A549 (cell line): ENCODE results near the gene BMX. TPM values are rescaled to one million over a fixed set of nuclear protein-coding genes. Genes with fewer than 3 reads are reported as not detected.

Experiments used
- ATAC-seq, 2 experiments: fragments of 200-7000 bp in 1 of 2; fragments of >200 bp in 1 of 2; cut with Nextera tagmentation in 1 of 2; cut with Tn5 transposase in 1 of 2; 3 replicates each; pipeline versions ENCODE4 v1.8.0 to v1.9.1; 2018 to 2020; ENCODE audit warnings: mild to moderate bottlenecking in 1 of 2, moderate library complexity in 1 of 2
- CTCF ChIA-PET: fragments of 300-600 bp; sonication (Branson Sonifier 250); formaldehyde crosslinking; extraction: SDS; loops from one replicate; lab custom pipeline; 2021; ENCODE audit warnings: antibody characterized with exemption, inconsistent platforms; lab: Yijun Ruan, JAX
- POLR2A ChIA-PET: fragments of 350-600 bp; formaldehyde crosslinking; extraction: SDS; loops from one replicate; lab custom pipeline; 2021; ENCODE audit warnings: antibody characterized with exemption, inconsistent platforms; lab: Yijun Ruan, JAX
- DNase-seq, 2 experiments: peaks; one replicate each; pipeline versions ENCODE4 v3.0.0 to v3.0.0-alpha.2; 2011 to 2016; ENCODE audit warnings: low read depth in 1 of 2, low spot score in 1 of 2
- FAIRE-seq: peaks from 2 replicates; lab custom pipeline; 2011; peaks lifted over from hg19 to GRCh38; lab: Jason Lieb, UNC
- H3K27ac ChIP-seq, 2 experiments: fragments of >200 bp; sonication (Bioruptor Twin); formaldehyde crosslinking; 3 replicates each; pipeline ENCODE4 v1.5.1; 2016 to 2017
- H3K4me1 ChIP-seq: fragments of >200 bp; sonication (Bioruptor Twin); formaldehyde crosslinking; 3 replicates; pipeline ENCODE4 v1.6.1; 2016
- H3K4me2 ChIP-seq: fragments of >200 bp; sonication (Bioruptor Twin); formaldehyde crosslinking; 3 replicates; pipeline ENCODE4 v1.6.1; 2016
- H3K4me3 ChIP-seq: fragments of >200 bp; sonication (Bioruptor Twin); formaldehyde crosslinking; 3 replicates; pipeline ENCODE4 v1.5.1; 2016
- H3K9me3 ChIP-seq: fragments of >200 bp; sonication (Bioruptor Twin); formaldehyde crosslinking; 3 replicates; pipeline ENCODE4 v1.6.1; 2016
- BCL3 ChIP-seq: fragments of >200 bp; sonication (Bioruptor Twin); formaldehyde crosslinking; IDR thresholded peaks from 3 replicates; pipeline ENCODE4 v1.6.1; 2016
- BHLHE40 ChIP-seq: IDR thresholded peaks from 2 replicates; pipeline ENCODE4 v1.6.1; 2012; ENCODE audit warnings: low read depth, low read length, inconsistent platforms
- E2F6 ChIP-seq: IDR thresholded peaks from 2 replicates; pipeline ENCODE4 v1.6.1; 2012; ENCODE audit warnings: low read depth, borderline replicate concordance
- EHMT2 ChIP-seq: fragments of 200-600 bp; sonication (generic); IDR thresholded peaks from 2 replicates; pipeline ENCODE4 v1.6.1; 2016; ENCODE audit warnings: antibody characterized with exemption, low read depth, mild to moderate bottlenecking, moderate library complexity
- FOSB ChIP-seq: fragments of 250-450 bp; sonication (Bioruptor Pico); IDR thresholded peaks from 2 replicates; pipeline ENCODE4 v1.5.0; 2020; ENCODE audit warnings: mild to moderate bottlenecking, moderate library complexity
- FOXS1 ChIP-seq: fragments of 250-450 bp; sonication (Bioruptor Pico); IDR thresholded peaks from 2 replicates; pipeline ENCODE4 v1.5.0; 2020; ENCODE audit warnings: mild to moderate bottlenecking, moderate library complexity
- GATA3 ChIP-seq: IDR thresholded peaks from 2 replicates; pipeline ENCODE4 v1.6.1; 2012; ENCODE audit warnings: borderline replicate concordance
- HDAC2 ChIP-seq: fragments of 200-600 bp; sonication (generic); IDR thresholded peaks from 2 replicates; pipeline ENCODE4 v1.6.1; 2016
- HOXA7 ChIP-seq: fragments of 250-450 bp; sonication (Bioruptor Pico); IDR thresholded peaks from 2 replicates; pipeline ENCODE4 v1.5.0; 2020; ENCODE audit warnings: mild to moderate bottlenecking, moderate library complexity
- HOXB5 ChIP-seq: fragments of 250-450 bp; sonication (Bioruptor Pico); IDR thresholded peaks from 2 replicates; pipeline ENCODE4 v1.5.0; 2020; ENCODE audit warnings: mild to moderate bottlenecking, moderate library complexity
- KDM5A ChIP-seq: fragments of 200-600 bp; sonication (generic); IDR thresholded peaks from 2 replicates; pipeline ENCODE4 v1.6.1; 2016; ENCODE audit warnings: antibody characterized with exemption, mild to moderate bottlenecking
- MAFK ChIP-seq: fragments of 450-650 bp; IDR thresholded peaks from 2 replicates; pipeline ENCODE4 v1.6.1; 2014; ENCODE audit not compliant: partially characterized antibody
- MYC ChIP-seq: IDR thresholded peaks from 2 replicates; pipeline ENCODE4 v1.6.1; 2012; ENCODE audit warnings: mild to moderate bottlenecking, inconsistent platforms, low read length, improper control_type of control experiment, borderline replicate concordance
- NFE2L2 ChIP-seq: fragments of 150-350 bp; conservative IDR thresholded peaks from 2 replicates; pipeline ENCODE4 v1.6.1; 2014; ENCODE audit warnings: low read length
- PHF8 ChIP-seq: fragments of 200-600 bp; sonication (generic); IDR thresholded peaks from 2 replicates; pipeline ENCODE4 v1.6.1; 2016; ENCODE audit warnings: low read depth, mild to moderate bottlenecking, antibody characterized with exemption, moderate library complexity, borderline replicate concordance
- RARB ChIP-seq: fragments of 250-450 bp; sonication (Bioruptor Pico); IDR thresholded peaks from 2 replicates; pipeline ENCODE4 v1.8.0; 2021; ENCODE audit warnings: mild to moderate bottlenecking, moderate library complexity
- REST ChIP-seq: fragments of 200-600 bp; sonication (generic); IDR thresholded peaks from 2 replicates; pipeline ENCODE4 v1.6.1; 2016; ENCODE audit warnings: antibody characterized with exemption, mild to moderate bottlenecking, moderate library complexity
- RFX5 ChIP-seq: fragments of 450-650 bp; IDR thresholded peaks from 2 replicates; pipeline ENCODE4 v1.7.1; 2014; ENCODE audit warnings: antibody characterized with exemption, mild to moderate bottlenecking, moderate library complexity
- RNF2 ChIP-seq: fragments of 200-600 bp; sonication (generic); IDR thresholded peaks from 2 replicates; pipeline ENCODE4 v1.6.1; 2016; ENCODE audit warnings: low read depth, mild to moderate bottlenecking, antibody characterized with exemption, moderate library complexity, borderline replicate concordance
- SMC3 ChIP-seq: fragments of >200 bp; sonication (Bioruptor Twin); formaldehyde crosslinking; IDR thresholded peaks from 3 replicates; pipeline ENCODE4 v1.6.1; 2018; ENCODE audit warnings: inconsistent platforms
- TFCP2L1 ChIP-seq: fragments of 250-450 bp; sonication (Bioruptor Pico); IDR thresholded peaks from 2 replicates; pipeline ENCODE4 v1.5.0; 2021; ENCODE audit warnings: mild to moderate bottlenecking
- ZFP36 ChIP-seq: fragments of 450-650 bp; IDR thresholded peaks from 2 replicates; pipeline ENCODE4 v1.6.1; 2014; ENCODE audit warnings: borderline replicate concordance; ENCODE audit not compliant: partially characterized antibody
- ZNF302 ChIP-seq: fragments of 250-450 bp; sonication (Bioruptor Pico); IDR thresholded peaks from 2 replicates; pipeline ENCODE4 v1.9.0; 2021; ENCODE audit warnings: inconsistent platforms, mild to moderate bottlenecking, moderate library complexity
- WGBS: methylation state at CpG from one replicate; pipeline ENCODE4 v1.1.6; 2017; ENCODE audit errors: missing lambda C conversion rate; 5-methylcytosine and 5-hydroxymethylcytosine counted together
- polyA plus RNA-seq, 4 experiments: library from polyadenylated mRNA; depleted of rRNA in 3 of 4; stranded (reverse); fragments of >200 nt; fragmentation: RNase III in 1 of 4; extraction: RNeasy Plus Mini Kit Qiagen cat#74134 plus additional on column Dnase treatment in 1 of 4; gene quantifications; 2 replicates in 3 of 4; 3 replicates in 1 of 4; pipeline ENCODE4 v1.2.3, GENCODE V29; 2011 to 2017
- TF ChIP-seq, protein P1 (sequence below): IDR thresholded peaks from 2 replicates; pipeline ENCODE4 v1.6.1; 2012

BMX gene
- polyA plus RNA-seq, 2 of the 4 experiments (the other 2 are of a cell fraction): not detected

- ATAC-seq (peak; percentile 43 to 54; a peak in 2 of 6 replicates), DNase-seq (peak in 1 of 2 experiments; percentile 2)
- Histone ChIP-seq H3K9me3 (no peaks in the 10 kb centered on the region), H3K27ac (no peak overlapping the region), H3K4me2 (no peak overlapping the region), H3K4me3 (no peak overlapping the region)
- no peak for TF ChIP-seq FOXS1
- TF ChIP-seq TFCP2L1 (CRISPR knock-in tag): no peak
- TF ChIP-seq HOXA7: no peak
- TF ChIP-seq EHMT2: no peak
- TF ChIP-seq E2F6: no peak
- TF ChIP-seq MYC: no peak
- no peak for TF ChIP-seq KDM5A
- TF ChIP-seq FOSB (CRISPR knock-in tag): no peak
- TF ChIP-seq NFE2L2: no peak
- TF ChIP-seq ZFP36: no peak
- TF ChIP-seq GATA3: no peak
- TF ChIP-seq RARB (CRISPR knock-in tag): no peak
- no peak for TF ChIP-seq ZNF302 (CRISPR knock-in tag)
- TF ChIP-seq BHLHE40: no peak
- no peak for TF ChIP-seq SMC3
- TF ChIP-seq, all 56 proteins: peak for 0
- peak; percentile 90 for FAIRE-seq
- ChIA-PET CTCF (no interaction called here), POLR2A (no interaction called here)
- H3K4me1 ChIP-seq: no peaks in the 10 kb centered on the region
- 0% methylated on average over 2 of the region's 2 CpGs for WGBS
Observed at GRCh38 chrX:15594371-15594770, 93.8 kb downstream of the BMX start.

DNA sequence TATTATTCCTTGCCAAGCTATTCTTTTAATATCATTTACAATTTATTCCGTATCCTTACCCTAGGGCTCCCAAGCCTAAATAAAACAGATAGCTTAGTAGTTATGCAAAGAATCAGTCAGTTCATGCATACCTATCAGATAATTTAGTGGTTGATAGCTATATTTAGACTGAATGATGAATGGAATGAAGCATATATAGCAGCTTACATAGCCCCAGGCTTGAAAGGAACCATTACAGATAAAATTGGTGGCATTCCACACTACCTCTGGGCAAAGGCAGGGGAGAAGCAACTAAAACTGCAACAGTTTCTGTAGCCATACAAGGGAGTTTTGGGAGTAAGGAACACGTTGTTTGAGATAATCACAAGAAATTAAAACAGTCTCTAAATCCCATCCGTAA, 97.4 kb downstream of the BMX start:
- Histone ChIP-seq H3K27ac (no peak overlapping the region), H3K4me1 (no peaks in the 10 kb centered on the region), H3K9me3 (no peaks in the 10 kb centered on the region), H3K4me2 (no peak overlapping the region), H3K4me3 (no peak overlapping the region)
- CTCF ChIA-PET: no interaction called here
- POLR2A ChIA-PET: no interaction called here
- DNase-seq (no peak), FAIRE-seq (peak; percentile 76), ATAC-seq (no peak)
- WGBS: 50% methylated on average over 3 of the region's 3 CpGs
- TF ChIP-seq RARB (CRISPR knock-in tag): no peak
- TF ChIP-seq RFX5: no peak
- no peak for TF ChIP-seq PHF8
- no peak for TF ChIP-seq RNF2
- TF ChIP-seq BCL3: no peak
- no peak for TF ChIP-seq SMC3
- no peak for TF ChIP-seq REST
- no peak for TF ChIP-seq GATA3
- no peak for TF ChIP-seq HOXB5 (CRISPR knock-in tag)
- TF ChIP-seq, protein P1, sequence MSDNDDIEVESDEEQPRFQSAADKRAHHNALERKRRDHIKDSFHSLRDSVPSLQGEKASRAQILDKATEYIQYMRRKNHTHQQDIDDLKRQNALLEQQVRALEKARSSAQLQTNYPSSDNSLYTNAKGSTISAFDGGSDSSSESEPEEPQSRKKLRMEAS: no peak
- TF ChIP-seq MAFK: no peak
- no peak for TF ChIP-seq E2F6
- no peak for TF ChIP-seq HDAC2
- TF ChIP-seq ZNF302 (CRISPR knock-in tag): no peak
- TF ChIP-seq, all 56 proteins: peak for 0
